GM23338 (cell line): ENCODE measurements around the gene IPPK.

Experiments
- CREB1 ChIP-seq: fragments of 250-450 bp; sonication (Bioruptor Pico); IDR thresholded peaks from 2 replicates; pipeline ENCODE4 v1.5.0; 2020; ENCODE audit warnings: low read depth, mild to moderate bottlenecking, moderate library complexity
- CTCF ChIP-seq, 2 experiments: fragments of 200-600 bp in 1 of 2; sonication (generic) in 1 of 2; conservative IDR thresholded peaks; 2 replicates each; pipeline versions ENCODE4 v1.5.1 to v1.6.1; 2016 to 2017; ENCODE audit warnings: antibody characterized with exemption in 2 of 2, low read depth in 2 of 2, mild to moderate bottlenecking in 2 of 2, moderate library complexity in 1 of 2
- EZH2 ChIP-seq: fragments of 200-600 bp; sonication (generic); IDR thresholded peaks from one replicate; pipeline ENCODE4 v1.8.0; 2017; ENCODE audit warnings: antibody characterized with exemption, mild to moderate bottlenecking, low read depth; ENCODE audit not compliant: unreplicated experiment
- EZH2phosphoT487 ChIP-seq: fragments of 200-600 bp; sonication (generic); IDR thresholded peaks from one replicate; pipeline ENCODE4 v1.8.1; 2018; ENCODE audit warnings: antibody characterized with exemption; ENCODE audit not compliant: unreplicated experiment
- JUNB ChIP-seq: IDR thresholded peaks from one replicate; pipeline ENCODE4 v1.6.1; 2016; ENCODE audit warnings: antibody characterized with exemption; ENCODE audit not compliant: unreplicated experiment
- POLR2AphosphoS5 ChIP-seq: IDR thresholded peaks from 2 replicates; pipeline ENCODE4 v1.6.1; 2016; ENCODE audit warnings: antibody characterized with exemption, low read depth
- REST ChIP-seq: IDR thresholded peaks from one replicate; pipeline ENCODE4 v1.6.1; 2018; ENCODE audit warnings: antibody characterized with exemption; ENCODE audit not compliant: unreplicated experiment
- ZNF331 ChIP-seq: fragments of 250-450 bp; sonication (Bioruptor Pico); IDR thresholded peaks from 2 replicates; pipeline ENCODE4 v1.5.0; 2020; ENCODE audit warnings: low read depth, mild to moderate bottlenecking, moderate library complexity
- ZNF462 ChIP-seq: fragments of 250-450 bp; sonication (Bioruptor Pico); IDR thresholded peaks from 2 replicates; pipeline ENCODE4 v1.5.0; 2020; ENCODE audit warnings: mild to moderate bottlenecking, moderate library complexity

- no peak for TF ChIP-seq CTCF (conservative IDR thresholded peaks at IDR 0.05; ENCODE audit: low read depth in 2 of 2)
- TF ChIP-seq CREB1 (CRISPR knock-in tag) = no peak
- TF ChIP-seq REST = no peak
- TF ChIP-seq EZH2phosphoT487 = no peak
- no peak for TF ChIP-seq EZH2
- TF ChIP-seq POLR2AphosphoS5 = no peak
- TF ChIP-seq JUNB = no peak
- no peak for TF ChIP-seq ZNF331 (CRISPR knock-in tag)
- TF ChIP-seq ZNF462 (CRISPR knock-in tag) = no peak
Measured at GRCh38 chr9:92617195-92617813, 52.6 kb downstream of the IPPK start.
